ENCODE results near the gene ARHGEF12. TPM values are rescaled to one million over a fixed set of nuclear protein-coding genes. Genes with fewer than 3 reads are reported as not detected.

ARHGEF12 gene
- total RNA-seq, 2 experiments from 2014 or later = 13.7 to 13.8 TPM

DNA sequence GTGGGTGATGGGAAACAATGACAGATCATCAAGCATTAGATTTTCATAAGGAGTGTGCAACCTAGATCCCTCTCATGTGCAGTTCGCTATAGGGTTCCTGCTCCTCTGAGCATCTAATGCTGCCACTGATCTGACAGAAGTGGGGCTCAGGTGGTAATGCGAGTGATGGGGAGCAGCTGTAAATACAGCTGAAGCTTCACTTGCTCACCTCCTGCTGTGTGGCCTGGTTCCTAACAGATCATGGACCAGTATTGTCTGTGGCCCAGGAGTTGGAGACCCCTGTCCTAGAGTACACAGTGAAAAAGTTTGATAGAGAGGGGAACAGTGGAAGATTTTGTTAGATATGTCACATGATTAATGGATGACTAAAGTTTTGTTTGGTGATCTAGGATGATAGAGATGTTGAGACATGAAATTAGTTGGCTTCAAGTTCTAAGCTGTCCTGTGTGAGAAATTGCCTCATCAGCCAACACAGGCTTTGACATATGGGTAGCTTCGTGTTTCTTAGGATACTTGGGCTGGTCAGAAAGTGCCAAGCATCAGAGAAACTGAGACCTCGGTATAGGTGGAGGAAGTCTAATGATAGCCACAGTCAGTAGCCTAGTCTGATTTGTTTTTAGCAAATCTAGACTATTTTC, 47.4 kb downstream of the ARHGEF12 start:
- H3K9me3 Mint-ChIP-seq = peaks cover 3% of the 10 kb centered on the region
- H3K4me3 Mint-ChIP-seq = no peak overlapping the region
- no peak overlapping the region for H3K27ac Mint-ChIP-seq
- no peak for DNase-seq
- H3K27me3 Mint-ChIP-seq = peaks cover 34% of the 10 kb centered on the region
- peaks cover 2% of the 10 kb centered on the region for H3K36me3 Mint-ChIP-seq
- H3K4me1 Mint-ChIP-seq = no peaks in the 10 kb centered on the region

DNA sequence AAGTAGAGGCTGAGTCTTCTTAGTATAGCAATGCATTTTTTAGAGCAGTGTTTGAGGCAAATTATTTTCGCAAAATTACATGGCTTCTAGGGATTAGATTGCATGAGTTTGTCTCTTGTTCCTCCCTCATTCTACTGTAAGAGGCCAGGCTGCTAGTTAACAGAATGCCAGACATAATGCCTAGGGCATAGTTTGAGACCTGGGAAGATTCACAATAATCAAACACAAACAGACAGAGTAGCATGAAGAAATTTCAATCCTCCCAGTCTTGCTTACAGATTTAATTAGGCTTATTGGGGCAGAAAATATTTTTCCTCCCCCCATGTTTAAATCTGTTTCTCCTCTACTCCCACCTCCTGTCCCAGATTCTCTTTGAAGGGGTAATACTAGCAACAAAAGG, 48.3 kb downstream of the ARHGEF12 start:
- Mint-ChIP-seq H3K4me1 (no peaks in the 10 kb centered on the region), H3K36me3 (no peaks in the 10 kb centered on the region), H3K27ac (no peak overlapping the region), H3K27me3 (peaks cover 40% of the 10 kb centered on the region), H3K4me3 (no peak overlapping the region), H3K9me3 (no peaks in the 10 kb centered on the region)
- no peak for DNase-seq

DNA sequence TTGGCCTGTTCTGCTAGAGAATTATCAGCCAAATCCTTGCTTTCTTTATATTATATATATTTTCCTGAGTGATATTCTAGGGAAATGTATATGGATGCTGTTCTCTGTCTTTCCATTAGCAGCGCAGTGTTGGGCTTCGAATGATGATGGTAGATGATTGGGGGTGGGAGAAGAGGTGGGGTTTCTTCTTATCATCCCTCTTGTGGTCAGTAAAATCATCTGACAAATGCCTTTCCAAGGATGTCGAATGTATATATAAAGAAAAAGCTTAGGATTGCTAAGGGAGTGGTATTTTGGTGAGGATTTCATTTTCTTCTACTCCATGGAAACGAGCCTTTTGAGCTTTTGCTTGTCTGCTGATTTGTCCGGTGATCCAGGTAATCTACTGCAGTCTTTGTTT, 48.9 kb downstream of the ARHGEF12 start:
- H3K4me1 Mint-ChIP-seq = no peaks in the 10 kb centered on the region
- H3K27me3 Mint-ChIP-seq = peaks cover 46% of the 10 kb centered on the region
- peaks cover 4% of the 10 kb centered on the region for H3K36me3 Mint-ChIP-seq
- peaks cover 4% of the 10 kb centered on the region for H3K9me3 Mint-ChIP-seq
- no peak for DNase-seq
- no peak overlapping the region for H3K4me3 Mint-ChIP-seq
- no peak overlapping the region for H3K27ac Mint-ChIP-seq

DNA sequence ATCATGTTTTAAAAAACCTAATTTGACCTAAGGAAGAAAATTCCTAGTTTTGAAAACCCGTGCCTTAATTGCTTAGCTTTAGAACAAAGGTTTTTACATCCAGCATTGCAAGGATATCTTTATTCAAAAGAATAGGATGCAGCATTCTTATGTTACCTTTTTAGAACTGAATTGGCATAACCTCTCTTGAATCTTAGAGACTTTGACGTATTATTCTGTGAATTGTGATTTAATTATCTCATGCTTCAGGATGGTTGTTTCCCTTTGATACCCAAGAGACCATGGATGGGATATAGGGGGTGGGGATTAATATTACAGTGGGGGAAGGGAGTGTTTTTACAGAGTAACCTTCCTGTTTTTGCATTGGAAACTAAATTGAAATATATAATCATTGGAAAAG, 49.4 kb downstream of the ARHGEF12 start:
- Mint-ChIP-seq H3K4me3 (no peak overlapping the region), H3K27me3 (peaks cover 51% of the 10 kb centered on the region), H3K9me3 (peaks cover 5% of the 10 kb centered on the region), H3K27ac (no peak overlapping the region), H3K4me1 (no peaks in the 10 kb centered on the region), H3K36me3 (peaks cover 4% of the 10 kb centered on the region)
- DNase-seq = no peak

DNA sequence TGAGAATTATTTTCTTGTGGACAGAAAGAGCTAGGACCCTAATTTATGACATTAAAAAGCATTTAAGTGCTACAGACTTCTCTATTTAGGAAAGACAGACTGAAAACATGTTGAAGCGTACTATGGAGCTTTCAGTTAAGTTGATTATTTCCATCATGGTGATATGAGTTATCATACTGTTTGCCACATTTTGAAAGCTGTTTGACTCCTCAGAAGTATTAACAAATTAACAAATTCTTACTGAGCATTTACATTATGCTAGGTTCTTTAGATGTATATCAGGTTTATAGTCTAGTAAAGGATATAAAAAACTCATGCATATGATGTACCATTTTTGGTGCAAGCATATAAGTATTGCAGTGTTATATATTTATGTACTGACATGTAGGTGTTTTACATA, 50.1 kb downstream of the ARHGEF12 start:
- Mint-ChIP-seq H3K4me3 (no peak overlapping the region), H3K27ac (no peak overlapping the region), H3K4me1 (no peaks in the 10 kb centered on the region), H3K9me3 (peaks cover 5% of the 10 kb centered on the region), H3K27me3 (peaks cover 51% of the 10 kb centered on the region), H3K36me3 (peaks cover 4% of the 10 kb centered on the region)
- DNase-seq = no peak

DNA sequence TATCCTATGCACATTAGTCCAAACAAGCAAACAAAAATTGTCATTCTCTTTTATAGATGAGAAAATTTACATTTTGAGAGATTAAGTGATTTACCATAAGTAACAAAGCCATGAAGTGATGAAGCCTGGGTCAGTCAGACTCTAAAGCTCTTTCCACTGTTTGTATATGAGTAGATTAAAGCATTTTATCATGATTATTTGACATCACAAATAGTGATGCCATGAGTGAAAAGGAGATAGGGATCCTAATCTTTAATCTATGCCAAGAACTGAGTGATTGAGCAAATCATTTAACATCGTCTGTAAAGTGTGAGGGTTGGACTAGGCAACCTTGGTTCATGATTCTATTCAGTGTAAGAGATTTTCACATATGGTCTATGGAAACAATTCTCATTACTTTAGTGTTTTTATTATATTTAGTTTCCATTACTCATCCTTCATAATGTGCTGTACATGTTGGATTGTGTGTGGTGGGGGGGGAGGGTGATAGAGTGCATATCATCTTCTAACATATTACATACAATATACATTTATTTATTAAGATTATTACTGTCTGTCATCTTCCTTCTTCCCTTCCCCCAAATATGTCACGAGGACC, 50.7 kb downstream of the ARHGEF12 start:
- peaks cover 4% of the 10 kb centered on the region for H3K36me3 Mint-ChIP-seq
- no peak overlapping the region for H3K27ac Mint-ChIP-seq
- DNase-seq = no peak
- no peaks in the 10 kb centered on the region for H3K4me1 Mint-ChIP-seq
- no peak overlapping the region for H3K4me3 Mint-ChIP-seq
- H3K9me3 Mint-ChIP-seq = peaks cover 5% of the 10 kb centered on the region
- peaks cover 51% of the 10 kb centered on the region for H3K27me3 Mint-ChIP-seq

DNA sequence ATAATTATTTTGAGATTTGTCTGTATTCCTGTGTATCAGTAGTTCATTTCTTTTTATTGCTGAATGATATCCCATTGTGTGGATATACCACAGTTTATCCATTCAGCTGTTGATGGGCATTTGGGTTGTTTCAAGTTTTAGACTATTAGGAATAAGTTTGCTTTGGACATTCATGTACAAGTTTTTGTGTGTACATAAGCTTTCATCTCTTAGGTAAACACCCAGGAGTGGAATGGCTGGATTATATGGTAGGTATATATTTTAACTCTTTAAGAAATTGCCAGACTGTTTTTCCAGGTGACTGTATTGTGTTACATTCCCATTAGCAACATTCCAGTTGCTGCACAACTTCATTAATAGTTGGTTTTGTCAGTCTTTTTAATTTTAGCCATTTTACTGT, 52.0 kb downstream of the ARHGEF12 start:
- DNase-seq = no peak
- H3K4me1 Mint-ChIP-seq = no peaks in the 10 kb centered on the region
- peaks cover 4% of the 10 kb centered on the region for H3K36me3 Mint-ChIP-seq
- H3K9me3 Mint-ChIP-seq = peaks cover 5% of the 10 kb centered on the region
- H3K27me3 Mint-ChIP-seq = peaks cover 45% of the 10 kb centered on the region
- no peak overlapping the region for H3K4me3 Mint-ChIP-seq
- no peak overlapping the region for H3K27ac Mint-ChIP-seq

DNA sequence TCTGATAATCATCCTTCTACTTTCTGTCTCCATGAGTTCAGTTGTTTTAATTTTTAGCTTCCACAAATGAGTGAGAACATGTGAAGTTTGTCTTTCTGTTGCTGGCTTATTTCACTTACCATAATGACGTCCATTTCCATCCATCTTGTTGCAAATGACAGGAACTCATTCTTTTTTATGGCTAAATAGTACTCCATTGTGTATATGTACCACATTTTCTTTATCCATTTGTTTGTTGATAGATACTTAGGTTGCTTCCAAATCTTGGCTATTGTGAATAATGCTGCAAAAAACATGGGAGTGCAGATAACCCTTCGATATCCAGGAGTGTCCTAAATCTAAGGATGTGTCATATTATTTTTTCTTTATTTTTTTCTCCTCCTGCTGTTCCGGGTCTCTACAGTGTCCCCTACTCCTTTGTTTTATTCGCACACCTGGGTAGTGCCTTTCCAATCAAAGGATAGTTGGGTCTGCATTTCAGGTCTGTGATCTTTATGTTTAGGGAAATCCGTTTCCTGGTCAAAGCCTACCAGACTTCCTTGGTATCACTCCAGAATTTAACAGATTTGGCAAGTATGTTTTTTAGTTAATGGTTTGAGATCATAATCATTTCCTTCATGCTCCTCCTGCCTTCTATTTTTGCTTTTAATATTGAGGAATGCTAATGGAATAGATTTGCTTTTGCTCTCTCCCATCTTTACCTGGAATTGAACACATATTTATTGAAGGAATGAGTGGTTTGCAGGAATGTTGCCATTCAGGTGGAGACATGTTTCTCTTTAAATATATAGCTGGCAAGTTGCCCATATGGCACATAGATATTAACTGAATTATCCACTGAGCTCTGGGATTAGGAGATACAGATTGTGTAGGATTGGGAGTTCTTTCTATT, 53.7 kb downstream of the ARHGEF12 start:
- no peak for DNase-seq
- H3K9me3 Mint-ChIP-seq = peaks cover 7% of the 10 kb centered on the region
- peaks cover 7% of the 10 kb centered on the region for H3K36me3 Mint-ChIP-seq
- no peak overlapping the region for H3K27ac Mint-ChIP-seq
- H3K4me1 Mint-ChIP-seq = no peaks in the 10 kb centered on the region
- H3K4me3 Mint-ChIP-seq = no peak overlapping the region
- peaks cover 44% of the 10 kb centered on the region for H3K27me3 Mint-ChIP-seq

DNA sequence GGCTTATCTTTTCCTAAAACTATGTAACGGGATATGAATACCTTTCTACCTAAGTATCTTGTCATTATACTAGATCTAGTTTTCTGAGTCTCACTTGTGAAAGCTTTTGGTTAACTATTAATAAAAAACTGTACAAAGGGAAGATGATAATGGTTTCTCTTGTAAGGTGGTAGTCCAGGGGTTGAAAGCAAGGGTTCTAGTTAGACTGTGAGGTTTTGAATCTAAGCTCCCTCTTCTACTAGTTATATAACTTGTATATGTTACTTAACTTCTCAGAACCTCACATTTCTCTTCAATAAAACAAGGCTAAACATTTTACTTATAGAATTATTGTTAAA, 54.3 kb downstream of the ARHGEF12 start:
- no peak for DNase-seq
- Mint-ChIP-seq H3K9me3 (peaks cover 9% of the 10 kb centered on the region), H3K4me1 (no peaks in the 10 kb centered on the region), H3K27me3 (peaks cover 40% of the 10 kb centered on the region), H3K27ac (no peak overlapping the region), H3K4me3 (no peak overlapping the region), H3K36me3 (peaks cover 7% of the 10 kb centered on the region)

DNA sequence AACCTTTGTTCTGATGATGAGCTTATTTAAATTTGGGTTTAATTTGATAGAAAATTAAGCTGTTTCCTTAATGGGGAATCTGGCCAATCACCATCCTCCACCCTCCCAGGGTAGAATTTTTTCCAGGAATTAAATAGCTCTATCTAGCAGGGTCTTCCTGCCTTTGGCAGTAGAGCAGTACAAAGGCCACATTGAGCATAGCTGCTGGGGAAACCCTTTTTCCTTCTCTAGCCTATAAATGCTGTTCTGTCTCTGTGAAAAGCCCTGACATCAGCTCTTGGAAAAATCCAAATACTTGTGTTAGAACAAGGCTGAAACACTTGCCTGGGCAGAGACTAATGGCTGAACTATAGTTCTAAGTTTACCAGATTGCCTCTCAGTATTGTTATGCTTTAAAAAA, 55.1 kb downstream of the ARHGEF12 start:
- H3K27me3 Mint-ChIP-seq = peaks cover 33% of the 10 kb centered on the region
- no peaks in the 10 kb centered on the region for H3K4me1 Mint-ChIP-seq
- DNase-seq = no peak
- peaks cover 9% of the 10 kb centered on the region for H3K9me3 Mint-ChIP-seq
- H3K4me3 Mint-ChIP-seq = no peak overlapping the region
- peaks cover 7% of the 10 kb centered on the region for H3K36me3 Mint-ChIP-seq
- H3K27ac Mint-ChIP-seq = no peak overlapping the region

DNA sequence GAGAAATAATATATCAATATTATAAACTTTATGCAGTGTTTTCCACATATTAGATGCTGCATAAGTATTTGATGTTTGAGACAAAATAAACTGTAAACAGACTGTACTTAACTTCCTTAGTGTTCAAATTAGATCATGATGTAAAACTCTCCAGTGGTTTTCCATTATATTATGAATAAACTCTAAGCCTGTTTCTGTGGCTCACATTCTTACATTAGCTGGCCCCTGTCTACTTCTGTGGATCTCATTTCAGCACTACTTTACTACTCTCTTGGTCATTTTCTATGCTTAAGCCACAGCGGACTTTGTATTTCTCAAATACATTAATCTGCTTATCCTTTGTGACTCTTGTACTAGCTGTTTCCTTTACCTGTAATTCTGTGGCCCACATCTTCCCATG, 55.6 kb downstream of the ARHGEF12 start:
- Mint-ChIP-seq H3K27ac (no peak overlapping the region), H3K9me3 (peaks cover 9% of the 10 kb centered on the region), H3K4me1 (no peaks in the 10 kb centered on the region), H3K27me3 (peaks cover 33% of the 10 kb centered on the region), H3K36me3 (peaks cover 7% of the 10 kb centered on the region), H3K4me3 (no peak overlapping the region)
- no peak for DNase-seq

DNA sequence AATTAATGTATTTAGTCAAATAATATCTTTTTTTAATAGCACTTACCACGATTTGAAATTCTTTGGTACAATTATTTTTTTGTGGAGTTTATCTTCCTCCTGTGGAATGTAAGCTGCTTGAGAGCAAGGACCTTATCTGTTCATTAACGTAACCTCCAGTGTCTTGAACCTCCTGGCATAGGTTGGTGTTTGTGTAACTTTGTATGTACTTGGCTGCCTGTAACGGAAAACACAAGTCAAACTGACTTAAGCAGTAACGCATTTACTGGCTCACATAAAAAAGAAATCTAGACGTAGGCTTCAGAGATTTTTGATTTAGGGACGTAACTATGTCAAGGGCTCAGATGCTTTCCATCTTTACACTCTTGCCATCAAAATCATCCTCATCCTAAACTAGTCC, 56.1 kb downstream of the ARHGEF12 start:
- no peak overlapping the region for H3K4me3 Mint-ChIP-seq
- peaks cover 7% of the 10 kb centered on the region for H3K36me3 Mint-ChIP-seq
- H3K9me3 Mint-ChIP-seq = peaks cover 9% of the 10 kb centered on the region
- no peaks in the 10 kb centered on the region for H3K4me1 Mint-ChIP-seq
- peaks cover 33% of the 10 kb centered on the region for H3K27me3 Mint-ChIP-seq
- no peak for DNase-seq
- H3K27ac Mint-ChIP-seq = no peak overlapping the region

DNA sequence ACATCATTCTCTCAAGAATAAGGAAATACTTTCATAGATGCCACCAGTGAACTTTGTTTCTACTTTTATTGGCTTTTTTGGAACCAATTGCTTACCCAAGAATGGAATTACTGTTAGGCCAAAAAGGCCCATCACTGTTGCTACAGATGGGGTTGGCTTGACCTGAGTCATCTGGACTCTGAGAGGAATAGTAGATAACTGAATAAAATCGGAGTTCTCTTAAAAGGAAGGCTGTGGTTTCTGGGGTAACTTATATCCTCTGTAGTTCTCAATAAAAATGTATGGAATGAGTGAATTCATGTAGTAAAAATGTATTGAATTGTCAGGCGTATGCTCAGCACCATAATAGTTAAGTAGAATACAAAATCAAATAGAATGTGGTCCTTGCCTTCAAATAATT, 56.6 kb downstream of the ARHGEF12 start:
- no peaks in the 10 kb centered on the region for H3K4me1 Mint-ChIP-seq
- peaks cover 9% of the 10 kb centered on the region for H3K9me3 Mint-ChIP-seq
- peaks cover 33% of the 10 kb centered on the region for H3K27me3 Mint-ChIP-seq
- peaks cover 7% of the 10 kb centered on the region for H3K36me3 Mint-ChIP-seq
- H3K27ac Mint-ChIP-seq = no peak overlapping the region
- no peak for DNase-seq
- no peak overlapping the region for H3K4me3 Mint-ChIP-seq

DNA sequence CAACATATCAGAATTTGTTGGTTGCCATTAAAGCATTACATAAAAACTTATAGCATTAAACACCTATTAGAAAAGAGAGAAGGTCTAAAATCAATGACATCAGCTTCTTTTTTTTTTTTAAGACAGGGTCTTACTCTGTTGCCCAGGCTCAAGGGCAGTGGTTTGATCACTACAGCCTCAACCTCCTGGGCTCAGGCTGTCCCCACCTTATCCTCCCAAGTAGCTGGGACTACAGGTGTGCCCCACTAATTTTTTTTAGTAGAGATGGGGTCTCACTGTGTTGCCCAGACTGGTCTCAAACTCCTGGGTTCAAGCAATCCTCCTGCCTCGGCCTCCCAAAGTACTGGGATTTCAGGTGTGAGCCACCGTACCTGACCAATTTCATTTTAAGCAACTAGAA, 57.9 kb downstream of the ARHGEF12 start:
- Mint-ChIP-seq H3K4me1 (no peaks in the 10 kb centered on the region), H3K27ac (no peak overlapping the region), H3K36me3 (peaks cover 7% of the 10 kb centered on the region), H3K27me3 (peaks cover 29% of the 10 kb centered on the region), H3K4me3 (no peak overlapping the region), H3K9me3 (peaks cover 9% of the 10 kb centered on the region)
- no peak for DNase-seq

DNA sequence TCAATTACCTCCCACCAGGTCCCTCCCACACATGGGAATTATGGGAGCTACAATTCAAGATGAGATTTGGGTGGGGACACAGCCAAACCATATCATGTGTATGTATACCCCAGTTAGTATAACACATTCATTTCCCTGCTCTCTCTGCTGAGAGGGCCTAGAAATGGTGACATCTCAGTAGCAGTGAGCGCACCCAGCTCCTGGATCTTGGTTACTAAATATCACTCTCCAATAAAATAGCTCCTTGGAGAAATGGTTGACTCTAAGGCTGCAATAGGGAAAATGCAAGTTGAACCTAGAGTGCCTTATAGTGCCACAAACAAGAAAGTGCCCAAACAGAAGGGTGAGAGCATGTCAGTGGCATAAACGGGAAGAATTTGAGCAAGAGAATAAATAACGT, 59.6 kb downstream of the ARHGEF12 start:
- no peak overlapping the region for H3K4me3 Mint-ChIP-seq
- no peak for DNase-seq
- no peak overlapping the region for H3K27ac Mint-ChIP-seq
- H3K36me3 Mint-ChIP-seq = peaks cover 2% of the 10 kb centered on the region
- H3K9me3 Mint-ChIP-seq = peaks cover 3% of the 10 kb centered on the region
- peaks cover 19% of the 10 kb centered on the region for H3K27me3 Mint-ChIP-seq
- H3K4me1 Mint-ChIP-seq = peaks cover 2% of the 10 kb centered on the region
